Measurements from ENCODE around the gene TWIST2.

- TF ChIP-seq CTCF (IDR thresholded peaks at IDR 0.05) (no peak), EZH2phosphoT487 (IDR thresholded peaks at IDR 0.05; ENCODE audit: borderline replicate concordance, low read depth) (no peak), NRF1 (IDR thresholded peaks at IDR 0.05; ENCODE audit: low read depth, low read length) (no peak)
Measured at GRCh38 chr2:238834982-238835381, 12.9 kb upstream of the TWIST2 start.
